ENCODE measurements around the gene SECTM1.

The SECTM1 gene

GRCh38 chr17:82287013-82287867, 46.3 kb downstream of the SECTM1 start:
- Histone ChIP-seq H4K20me1 (ENCODE audit: control insufficient read depth, insufficient read depth, low read depth, low read length) (no peaks in the 10 kb centered on the region), H3F3A (ENCODE audit: control insufficient read depth, insufficient read depth) (no peaks in the 10 kb centered on the region), H3K27me3 (ENCODE audit: control insufficient read depth, low read length) (peaks cover 22% of the 10 kb centered on the region), H3K9me3 (ENCODE audit: control insufficient read depth, insufficient read depth, low read length) (no peaks in the 10 kb centered on the region), H3K4me2 (ENCODE audit: low read length) (no peak overlapping the region), H3K4me1 (ENCODE audit: control insufficient read depth, low read length) (peaks cover 7% of the 10 kb centered on the region), H3K36me3 (ENCODE audit: control insufficient read depth, low read length) (no peaks in the 10 kb centered on the region), H3K4me3 (ENCODE audit: low read length) (no peak overlapping the region), H3K79me2 (ENCODE audit: control insufficient read depth, low read length) (peaks cover 6% of the 10 kb centered on the region), H3K27ac (ENCODE audit: low read depth, low read length) (no peak overlapping the region), H3K9me2 (replicated peaks; ENCODE audit: control insufficient read depth, low read length) (no peaks in the 10 kb centered on the region)
- TF ChIP-seq, protein P1, sequence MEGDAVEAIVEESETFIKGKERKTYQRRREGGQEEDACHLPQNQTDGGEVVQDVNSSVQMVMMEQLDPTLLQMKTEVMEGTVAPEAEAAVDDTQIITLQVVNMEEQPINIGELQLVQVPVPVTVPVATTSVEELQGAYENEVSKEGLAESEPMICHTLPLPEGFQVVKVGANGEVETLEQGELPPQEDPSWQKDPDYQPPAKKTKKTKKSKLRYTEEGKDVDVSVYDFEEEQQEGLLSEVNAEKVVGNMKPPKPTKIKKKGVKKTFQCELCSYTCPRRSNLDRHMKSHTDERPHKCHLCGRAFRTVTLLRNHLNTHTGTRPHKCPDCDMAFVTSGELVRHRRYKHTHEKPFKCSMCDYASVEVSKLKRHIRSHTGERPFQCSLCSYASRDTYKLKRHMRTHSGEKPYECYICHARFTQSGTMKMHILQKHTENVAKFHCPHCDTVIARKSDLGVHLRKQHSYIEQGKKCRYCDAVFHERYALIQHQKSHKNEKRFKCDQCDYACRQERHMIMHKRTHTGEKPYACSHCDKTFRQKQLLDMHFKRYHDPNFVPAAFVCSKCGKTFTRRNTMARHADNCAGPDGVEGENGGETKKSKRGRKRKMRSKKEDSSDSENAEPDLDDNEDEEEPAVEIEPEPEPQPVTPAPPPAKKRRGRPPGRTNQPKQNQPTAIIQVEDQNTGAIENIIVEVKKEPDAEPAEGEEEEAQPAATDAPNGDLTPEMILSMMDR (IDR thresholded peaks at IDR 0.05; ENCODE audit: low read depth, low read length, poor library complexity, severe bottlenecking) = no peak
- no peak for TF ChIP-seq EZH2phosphoT487 (IDR thresholded peaks at IDR 0.05; ENCODE audit: borderline replicate concordance, low read length)

DNA sequence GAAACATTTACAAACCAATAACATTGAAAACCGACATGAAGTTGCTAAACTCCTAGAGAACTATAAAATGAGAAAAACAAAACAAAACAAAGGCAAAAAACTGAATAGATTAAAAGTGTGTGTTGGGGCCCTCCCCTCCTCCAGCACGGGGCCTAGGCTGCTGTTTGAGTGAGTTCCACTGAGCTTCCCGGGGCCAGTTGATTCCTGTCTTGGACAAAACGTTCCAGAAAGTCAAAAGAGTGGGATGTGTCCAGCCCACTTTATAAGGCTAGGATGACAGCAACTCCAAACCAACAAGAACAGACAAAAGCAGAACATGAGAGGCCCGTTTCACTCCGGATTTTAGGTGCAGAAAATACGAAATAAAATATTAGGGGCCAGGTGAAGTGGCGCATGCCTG, 48.4 kb downstream of the SECTM1 start:
- no peaks in the 10 kb centered on the region for H3K36me3 ChIP-seq (ENCODE audit: control insufficient read depth, low read length)
- no peaks in the 10 kb centered on the region for H3K9me2 ChIP-seq (replicated peaks; ENCODE audit: control insufficient read depth, low read length)
- H4K20me1 ChIP-seq (ENCODE audit: control insufficient read depth, insufficient read depth, low read depth, low read length) = no peaks in the 10 kb centered on the region
- peaks cover 22% of the 10 kb centered on the region for H3K27me3 ChIP-seq (ENCODE audit: control insufficient read depth, low read length)
- no peak for TF ChIP-seq EZH2phosphoT487 (IDR thresholded peaks at IDR 0.05; ENCODE audit: borderline replicate concordance, low read length)
- TF ChIP-seq, protein P1 (IDR thresholded peaks at IDR 0.05; ENCODE audit: low read depth, low read length, poor library complexity, severe bottlenecking) = no peak
- H3K4me1 ChIP-seq (ENCODE audit: control insufficient read depth, low read length) = no peaks in the 10 kb centered on the region
- no peak overlapping the region for H3K27ac ChIP-seq (ENCODE audit: low read depth, low read length)
- H3K4me2 ChIP-seq (ENCODE audit: low read length) = no peak overlapping the region
- no peak overlapping the region for H3K4me3 ChIP-seq (ENCODE audit: low read length)
- H3F3A ChIP-seq (ENCODE audit: control insufficient read depth, insufficient read depth) = no peaks in the 10 kb centered on the region
- H3K9me3 ChIP-seq (ENCODE audit: control insufficient read depth, insufficient read depth, low read length) = no peaks in the 10 kb centered on the region
- H3K79me2 ChIP-seq (ENCODE audit: control insufficient read depth, low read length) = no peaks in the 10 kb centered on the region

- H3K9me2 ChIP-seq (replicated peaks; ENCODE audit: control insufficient read depth, low read length) = no peaks in the 10 kb centered on the region
- no peaks in the 10 kb centered on the region for H3K9me3 ChIP-seq (ENCODE audit: control insufficient read depth, insufficient read depth, low read length)
- no peak overlapping the region for H3K27ac ChIP-seq (ENCODE audit: low read depth, low read length)
- no peaks in the 10 kb centered on the region for H3K36me3 ChIP-seq (ENCODE audit: control insufficient read depth, low read length)
- H3K4me1 ChIP-seq (ENCODE audit: control insufficient read depth, low read length) = no peaks in the 10 kb centered on the region
- no peaks in the 10 kb centered on the region for H3K79me2 ChIP-seq (ENCODE audit: control insufficient read depth, low read length)
- H3K4me3 ChIP-seq (ENCODE audit: low read length) = no peak overlapping the region
- no peaks in the 10 kb centered on the region for H4K20me1 ChIP-seq (ENCODE audit: control insufficient read depth, insufficient read depth, low read depth, low read length)
- TF ChIP-seq, protein P1 (IDR thresholded peaks at IDR 0.05; ENCODE audit: low read depth, low read length, poor library complexity, severe bottlenecking) = no peak
- no peak overlapping the region for H3K4me2 ChIP-seq (ENCODE audit: low read length)
- H3K27me3 ChIP-seq (ENCODE audit: control insufficient read depth, low read length) = peaks cover 22% of the 10 kb centered on the region
- no peaks in the 10 kb centered on the region for H3F3A ChIP-seq (ENCODE audit: control insufficient read depth, insufficient read depth)
These were observed 50.3 kb downstream of the SECTM1 start for GRCh38 chr17:82283208-82283749.

Measured in DOHH2 (cell line).